NCI-H2196 (cell line): Measurements from ENCODE around the gene COG8.
A peak's percentile ranks its signal among the peaks of the same experiment; 100 is the strongest.

Experiments
- DNase-seq: peaks from one replicate; lab custom pipeline; 2025; ENCODE audit not compliant: unreplicated experiment; lab: John Stamatoyannopoulos, UW

COG8 gene

GRCh38 chr16:69346683-69347082 lies 7.3 kb upstream of the COG8 start:
- no peak for DNase-seq

GRCh38 chr16:69345923-69346322 lies 6.6 kb upstream of the COG8 start:
- no peak for DNase-seq

GRCh38 chr16:69344171-69344570 lies 4.8 kb upstream of the COG8 start:
- no peak for DNase-seq

DNA sequence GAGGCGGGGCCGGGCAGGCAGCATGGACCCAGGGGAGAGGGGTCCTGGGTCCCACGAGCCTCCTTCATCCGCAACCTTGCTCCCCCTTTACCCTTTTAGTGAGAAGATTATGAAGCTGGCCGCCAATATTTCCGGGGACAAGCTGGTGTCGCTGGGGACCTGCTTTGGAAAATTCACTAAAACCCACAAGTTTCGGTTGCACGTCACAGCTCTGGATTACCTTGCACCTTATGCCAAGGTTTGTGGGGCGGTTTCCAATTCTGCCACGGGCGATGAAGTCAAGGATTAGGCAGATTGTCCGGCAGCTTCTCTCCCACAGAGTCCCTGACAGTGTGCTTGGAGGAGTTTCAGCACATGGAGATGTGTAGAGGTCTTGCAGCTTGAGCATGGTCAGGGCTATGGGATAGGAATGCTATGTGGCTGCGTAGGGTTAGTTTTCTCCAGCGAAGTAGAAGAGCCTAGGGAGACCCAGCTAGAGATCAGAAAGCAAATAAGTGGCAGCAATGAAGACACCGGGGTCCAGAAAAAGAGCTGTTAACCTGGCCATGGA lies 806 bp upstream of the COG8 start:
- DNase-seq: no peak

DNA sequence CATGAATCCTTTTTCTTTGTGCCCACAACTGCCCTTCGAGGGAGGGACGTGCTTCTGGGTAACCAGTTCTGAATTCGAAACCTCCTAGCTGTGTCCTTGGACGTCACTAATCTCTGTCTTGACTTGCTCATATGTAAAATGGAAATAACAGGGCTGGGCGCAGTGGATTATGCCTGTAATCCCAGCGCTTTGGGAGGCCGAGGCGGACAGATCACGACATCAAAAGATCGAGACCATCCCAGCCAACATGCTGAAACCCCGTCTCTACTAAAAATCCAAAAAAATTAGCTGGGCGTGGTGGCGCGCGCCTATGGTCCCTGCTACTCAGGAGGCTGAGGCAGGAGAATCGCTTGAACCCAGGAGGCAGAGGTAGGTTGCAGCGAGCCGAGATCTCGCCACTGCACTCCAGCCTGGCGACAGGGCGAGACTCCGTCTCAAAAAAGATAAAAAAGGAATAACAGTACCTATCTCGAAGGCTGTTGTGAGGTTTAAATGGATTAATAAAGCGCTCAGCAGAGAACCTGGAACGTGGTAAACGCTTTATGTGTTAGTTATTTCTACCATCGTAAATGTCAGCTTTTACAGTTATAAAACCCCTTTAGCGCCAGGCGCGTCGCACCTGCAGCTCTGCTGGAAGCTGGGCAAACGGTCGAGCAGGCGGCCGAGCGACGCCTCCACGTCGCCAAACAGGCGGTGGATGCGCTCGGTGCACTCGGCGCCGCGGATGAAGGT lies 641 bp downstream of the COG8 start:
- DNase-seq: no peak

DNA sequence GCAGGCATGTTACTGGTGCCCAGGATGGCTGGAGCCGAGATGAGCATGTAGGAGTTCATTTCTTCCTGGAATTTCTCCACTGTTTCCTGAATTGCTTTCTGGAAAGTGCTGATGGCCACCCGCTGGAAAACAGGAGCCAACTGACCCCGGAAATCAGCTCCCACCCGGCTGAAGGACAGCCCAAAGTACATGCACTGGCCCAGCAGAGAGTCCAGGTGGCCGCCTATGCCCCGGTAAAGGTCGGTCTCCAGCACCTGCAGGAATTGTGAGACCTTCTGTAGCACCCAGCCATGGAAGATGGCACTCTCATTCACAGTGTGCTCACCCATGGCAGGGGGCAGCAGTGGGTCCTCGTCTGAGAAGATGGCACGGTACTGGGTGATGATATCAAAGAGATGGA lies 4.7 kb downstream of the COG8 start:
- no peak for DNase-seq

- peak; percentile 81 for DNase-seq
Measured at GRCh38 chr16:69330286-69331109, 8.9 kb downstream of the COG8 start, which contains the start of gene PDF. Gene PDF, minus strand, starts transcription at chr16:69330588. Its CDS starts 18 bp downstream, at chr16:69330570.

- DNase-seq: no peak
Measured at GRCh38 chr16:69329369-69330285, 9.7 kb downstream of the COG8 start.

- no peak for DNase-seq
Measured at GRCh38 chr16:69328854-69329316, 10.5 kb downstream of the COG8 start.

DNA sequence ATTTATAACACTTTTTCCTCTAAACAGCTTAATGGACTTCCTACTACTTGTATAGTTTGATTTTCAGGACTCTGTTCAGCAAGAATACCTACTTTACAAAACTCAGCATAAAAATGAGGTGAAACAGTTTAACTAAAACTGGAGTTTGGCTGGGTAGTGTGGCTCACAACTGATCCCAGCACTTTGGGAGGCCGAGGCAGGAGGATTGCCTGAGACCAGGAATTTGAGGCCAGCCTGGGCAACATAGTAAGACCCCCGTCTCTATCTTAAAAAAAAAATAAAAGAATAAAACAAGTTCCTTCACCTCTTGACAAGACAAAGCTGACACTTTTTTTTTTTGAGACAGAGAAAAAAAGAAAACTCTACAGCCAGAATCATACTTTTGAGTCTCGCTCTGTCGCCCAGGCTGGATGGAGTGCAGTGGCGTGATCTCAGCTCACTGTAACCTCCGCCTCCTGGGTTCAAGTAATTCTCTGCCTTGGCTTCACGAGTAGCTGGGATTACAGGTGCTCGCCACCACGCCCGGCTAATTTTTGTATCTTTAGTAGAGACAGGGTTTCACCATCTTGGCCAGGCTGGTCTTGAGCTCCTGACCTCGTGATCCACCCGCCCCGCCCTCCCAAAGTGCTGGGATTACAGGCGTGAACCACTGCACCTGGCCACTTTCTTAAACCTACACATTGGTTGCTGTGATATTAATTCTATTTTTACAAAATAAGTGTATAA lies 11.6 kb downstream of the COG8 start:
- DNase-seq: no peak

GRCh38 chr16:69326172-69326873 lies 13.0 kb downstream of the COG8 start:
- no peak for DNase-seq

- no peak for DNase-seq
Measured at GRCh38 chr16:69325784-69326171, 13.6 kb downstream of the COG8 start.

DNA sequence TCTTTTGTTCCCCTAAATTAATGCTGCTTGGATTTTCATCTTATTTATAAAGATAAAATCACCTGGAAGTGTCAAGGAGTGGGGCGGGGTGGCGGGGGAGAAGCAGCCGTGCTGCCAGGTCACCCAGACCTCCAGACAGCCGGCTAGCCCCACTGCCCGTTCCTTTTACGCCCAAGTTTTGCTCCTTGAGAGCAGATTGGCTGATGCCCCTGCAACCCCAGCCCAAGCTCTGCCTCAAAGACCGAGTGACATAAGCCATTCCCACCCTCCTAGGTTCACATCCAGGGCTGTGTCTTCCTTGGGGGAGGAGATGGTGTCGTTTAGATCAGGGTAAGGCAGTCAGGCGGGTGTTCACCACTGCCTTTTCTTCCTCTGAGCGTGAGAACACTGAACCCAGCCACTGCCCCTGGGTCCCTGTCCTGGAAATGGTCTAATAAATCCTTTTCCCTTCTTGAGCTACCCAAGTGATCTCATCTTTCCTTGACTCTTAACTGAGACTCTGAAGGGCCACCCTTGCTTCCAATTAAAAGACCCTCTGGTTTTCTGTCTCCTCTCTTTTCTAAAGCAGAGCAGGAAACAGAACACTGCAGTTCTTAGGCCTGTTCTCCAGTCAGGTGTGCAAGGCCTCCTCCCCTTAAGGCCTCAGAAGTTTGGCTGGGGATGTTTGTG lies 14.6 kb downstream of the COG8 start:
- no peak for DNase-seq

GRCh38 chr16:69324013-69324531 lies 15.3 kb downstream of the COG8 start:
- DNase-seq: peak; percentile 8

GRCh38 chr16:69323415-69323814 lies 15.9 kb downstream of the COG8 start:
- no peak for DNase-seq

DNA sequence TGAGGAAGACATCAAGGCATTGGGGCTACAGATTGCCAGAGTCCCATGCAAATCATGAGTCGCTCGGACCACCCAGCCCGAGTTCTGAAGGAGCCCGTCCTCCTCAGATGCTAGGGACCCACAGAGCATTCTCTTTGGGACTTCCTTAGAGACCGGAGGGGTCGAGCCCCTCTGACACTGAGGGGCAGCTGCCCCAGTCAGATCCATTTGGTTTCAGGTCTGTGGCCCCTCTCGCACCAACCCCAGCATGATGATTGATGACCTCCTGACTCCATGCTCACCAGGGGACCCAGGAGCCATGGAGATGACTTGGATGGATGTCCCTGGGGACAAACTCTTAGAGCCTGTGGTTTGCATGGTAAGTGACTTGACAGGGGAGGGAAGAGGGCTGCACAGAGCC lies 17.0 kb downstream of the COG8 start:
- no peak for DNase-seq

GRCh38 chr16:69321080-69321479 lies 18.3 kb downstream of the COG8 start:
- no peak for DNase-seq

DNA sequence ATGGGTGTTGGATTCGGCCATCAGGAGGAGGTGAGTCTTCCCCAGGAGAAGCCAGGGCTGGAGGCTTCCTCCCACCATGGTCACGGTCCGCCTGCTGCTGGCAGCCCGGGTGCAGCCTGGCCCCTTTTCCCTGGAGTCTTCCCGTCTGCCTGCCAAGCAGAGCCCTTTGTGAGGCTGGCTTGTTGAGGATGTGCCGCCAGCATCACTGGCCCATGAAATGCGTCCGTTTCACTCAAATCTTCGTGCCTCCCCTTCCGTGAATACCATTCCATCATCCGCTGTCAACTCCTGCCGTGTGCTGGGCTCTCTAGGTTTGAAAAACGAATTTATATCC lies 18.7 kb downstream of the COG8 start:
- no peak for DNase-seq
